Stimulated activated naive CD8-positive, alpha-beta T cell treated with anti-CD3 and anti-CD28 coated beads, Interleukin-15, amount 100 ng/mL, for 72 hours (primary cell): Measurements from ENCODE around the gene NSUN3.
"Not testable (repeated sequence)": the region's sequence is repeated elsewhere in the genome, so short reads cannot be mapped to it uniquely, and the experiment has no call there.

Source experiments
- ATAC-seq: fragments of 150-1000 bp; cut with Tn5 transposase; 2 replicates; pipeline ENCODE4 v1.10.0; 2021; ENCODE audit warnings: mild to moderate bottlenecking, moderate library complexity
- DNase-seq, 2 donors: peaks; one replicate each; pipeline ENCODE4 v3.0.0; 2021 to 2022
- H3K27ac Mint-ChIP-seq, 2 donors: one replicate each; pipeline ENCODE4 v1.8.0; 2022; ENCODE audit warnings: mild to moderate bottlenecking in 2 of 2, mixed read lengths in 2 of 2, moderate library complexity in 2 of 2
- H3K27me3 Mint-ChIP-seq: one replicate; pipeline ENCODE4 v1.8.0; 2022; ENCODE audit warnings: mixed read lengths
- H3K4me1 Mint-ChIP-seq: one replicate; pipeline ENCODE4 v1.8.0; 2022; ENCODE audit warnings: mild to moderate bottlenecking, mixed read lengths
- H3K4me3 Mint-ChIP-seq, 2 donors: one replicate each; pipeline ENCODE4 v1.8.0; 2022; ENCODE audit warnings: mild to moderate bottlenecking in 2 of 2, mixed read lengths in 2 of 2, moderate library complexity in 1 of 2
- H3K9me3 Mint-ChIP-seq, 2 donors: one replicate each; pipeline ENCODE4 v1.8.0; 2022; ENCODE audit warnings: mixed read lengths in 2 of 2

Gene NSUN3

DNA sequence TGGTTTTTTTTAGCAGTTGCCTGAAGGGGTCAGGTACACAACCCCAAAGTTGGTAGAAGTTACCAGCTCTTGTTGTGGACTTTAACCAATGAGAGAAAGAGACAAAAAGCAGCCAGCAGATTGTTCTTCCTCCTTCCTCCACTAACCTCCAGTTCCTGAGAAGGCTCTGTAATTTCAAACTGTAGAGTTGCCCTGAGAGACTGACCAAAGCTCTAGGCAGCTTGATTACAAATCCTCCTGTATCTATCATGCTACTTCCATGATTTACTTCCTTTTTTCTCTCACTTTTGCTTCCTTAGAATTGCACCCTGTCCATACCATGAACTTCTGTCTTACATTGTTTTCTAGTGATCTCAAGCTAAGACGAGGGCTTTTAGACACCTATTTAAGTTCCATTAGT, 29.2 kb downstream of the NSUN3 start:
- no peak for DNase-seq
- no peaks in the 10 kb centered on the region for H3K4me1 Mint-ChIP-seq
- no peak overlapping the region for H3K27ac Mint-ChIP-seq
- no peak overlapping the region for H3K4me3 Mint-ChIP-seq
- no peaks in the 10 kb centered on the region for H3K9me3 Mint-ChIP-seq
- no peaks in the 10 kb centered on the region for H3K27me3 Mint-ChIP-seq
- ATAC-seq, result no peak

DNA sequence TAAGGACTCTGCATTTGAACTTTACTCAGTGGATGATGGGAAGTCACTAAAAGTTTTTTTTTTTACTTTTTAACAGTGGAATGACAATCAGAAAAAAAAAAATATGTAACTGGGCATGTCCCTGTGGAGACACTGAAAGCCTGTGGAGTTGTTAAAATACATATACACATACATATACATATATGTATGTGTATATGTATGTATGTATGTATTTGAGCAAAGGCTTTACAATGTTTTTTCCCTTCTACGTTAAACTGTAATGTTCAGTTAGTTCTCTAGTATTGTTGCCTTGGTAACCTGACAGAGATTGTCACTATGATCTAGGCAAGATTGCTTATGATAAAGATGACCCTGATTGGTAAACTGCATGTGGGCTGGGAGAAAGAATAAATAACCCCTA, 30.3 kb downstream of the NSUN3 start:
- Mint-ChIP-seq H3K4me3 (no peak overlapping the region), H3K27me3 (no peaks in the 10 kb centered on the region), H3K9me3 (no peaks in the 10 kb centered on the region), H3K27ac (no peak overlapping the region), H3K4me1 (no peaks in the 10 kb centered on the region)
- DNase-seq (no peak), ATAC-seq (no peak)

- Mint-ChIP-seq H3K9me3 (no peaks in the 10 kb centered on the region), H3K4me1 (no peaks in the 10 kb centered on the region), H3K4me3 (no peak overlapping the region), H3K27ac (no peak overlapping the region), H3K27me3 (no peaks in the 10 kb centered on the region)
- DNase-seq (no peak), ATAC-seq (no peak)
These were observed 32.2 kb downstream of the NSUN3 start for GRCh38 chr3:94095111-94095510.

- no peak overlapping the region for H3K27ac Mint-ChIP-seq
- ATAC-seq (no peak), DNase-seq (no peak)
- H3K4me1 Mint-ChIP-seq, result no peaks in the 10 kb centered on the region
- H3K9me3 Mint-ChIP-seq, result no peaks in the 10 kb centered on the region
- no peaks in the 10 kb centered on the region for H3K27me3 Mint-ChIP-seq
- H3K4me3 Mint-ChIP-seq, result no peak overlapping the region
These were observed 35.6 kb downstream of the NSUN3 start for GRCh38 chr3:94098452-94098851.

GRCh38 chr3:94099311-94099710, 36.5 kb downstream of the NSUN3 start:
- Mint-ChIP-seq H3K27me3 (no peaks in the 10 kb centered on the region), H3K4me3 (no peak overlapping the region), H3K27ac (no peak overlapping the region), H3K9me3 (no peaks in the 10 kb centered on the region), H3K4me1 (no peaks in the 10 kb centered on the region)
- ATAC-seq, result no peak
- DNase-seq, result no peak

- DNase-seq (no peak), ATAC-seq (no peak)
- H3K27ac Mint-ChIP-seq, result no peak overlapping the region
- no peaks in the 10 kb centered on the region for H3K9me3 Mint-ChIP-seq
- H3K4me3 Mint-ChIP-seq, result no peak overlapping the region
- H3K4me1 Mint-ChIP-seq, result no peaks in the 10 kb centered on the region
- no peaks in the 10 kb centered on the region for H3K27me3 Mint-ChIP-seq
These were observed 39.0 kb downstream of the NSUN3 start for GRCh38 chr3:94101860-94102259.

DNA sequence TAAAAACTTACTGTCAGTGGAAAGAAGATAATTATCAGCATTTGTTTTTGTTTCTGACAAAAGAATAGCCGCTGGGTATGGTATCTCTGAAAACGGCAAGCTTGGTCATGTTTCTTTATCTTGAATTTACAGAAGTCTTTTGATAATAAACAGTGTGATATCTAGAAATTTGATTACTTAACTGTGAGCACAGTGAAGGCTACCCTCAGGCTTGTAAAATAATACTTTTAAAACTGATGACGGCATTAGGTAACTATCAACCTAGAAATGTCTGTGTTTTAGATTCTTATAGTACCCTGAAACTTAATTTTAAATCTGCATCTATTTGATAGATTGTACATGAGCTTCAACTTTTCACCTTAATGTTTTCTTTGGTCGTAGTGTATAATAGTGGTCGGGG, 43.4 kb downstream of the NSUN3 start:
- H3K4me3 Mint-ChIP-seq, result no peak overlapping the region
- no peak for ATAC-seq
- H3K27me3 Mint-ChIP-seq, result no peaks in the 10 kb centered on the region
- no peaks in the 10 kb centered on the region for H3K9me3 Mint-ChIP-seq
- no peak overlapping the region for H3K27ac Mint-ChIP-seq
- no peaks in the 10 kb centered on the region for H3K4me1 Mint-ChIP-seq
- DNase-seq, result no peak

DNA sequence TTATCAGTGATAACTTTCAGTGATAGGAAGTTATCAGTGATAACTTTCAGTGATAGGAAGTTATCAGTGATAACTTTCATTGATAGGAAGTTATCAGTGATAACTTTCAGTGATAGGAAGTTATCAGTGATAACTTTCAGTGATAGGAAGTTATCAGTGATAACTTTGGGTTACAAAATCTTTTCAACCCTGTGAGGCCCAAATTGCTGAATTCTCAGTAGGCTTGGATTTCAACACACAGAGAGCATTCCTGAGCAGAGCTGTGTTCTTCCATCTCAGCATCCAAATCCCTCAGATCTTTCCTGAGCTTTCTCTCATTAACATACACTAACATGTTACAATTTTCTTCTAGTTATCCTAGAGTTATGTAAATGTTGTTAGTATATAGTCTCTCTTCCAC, 47.4 kb downstream of the NSUN3 start:
- not testable (repeated sequence) for H3K9me3 Mint-ChIP-seq, DNase-seq, H3K27me3 Mint-ChIP-seq, ATAC-seq, H3K4me3 Mint-ChIP-seq, H3K4me1 Mint-ChIP-seq
- H3K27ac Mint-ChIP-seq, result peak overlapping the region in 1 of 2 donors; percentile 65

- Mint-ChIP-seq H3K9me3 (no peaks in the 10 kb centered on the region), H3K27ac (no peak overlapping the region), H3K27me3 (no peaks in the 10 kb centered on the region), H3K4me3 (no peak overlapping the region), H3K4me1 (peaks cover 6% of the 10 kb centered on the region)
- ATAC-seq (no peak), DNase-seq (no peak)
These were observed 48.0 kb downstream of the NSUN3 start for GRCh38 chr3:94110854-94111253.

GRCh38 chr3:94114666-94115065, 51.8 kb downstream of the NSUN3 start:
- ATAC-seq (no peak), DNase-seq (no peak)
- Mint-ChIP-seq H3K4me3 (no peak overlapping the region), H3K27me3 (no peaks in the 10 kb centered on the region), H3K4me1 (peaks cover 10% of the 10 kb centered on the region), H3K9me3 (no peaks in the 10 kb centered on the region), H3K27ac (no peak overlapping the region)

DNA sequence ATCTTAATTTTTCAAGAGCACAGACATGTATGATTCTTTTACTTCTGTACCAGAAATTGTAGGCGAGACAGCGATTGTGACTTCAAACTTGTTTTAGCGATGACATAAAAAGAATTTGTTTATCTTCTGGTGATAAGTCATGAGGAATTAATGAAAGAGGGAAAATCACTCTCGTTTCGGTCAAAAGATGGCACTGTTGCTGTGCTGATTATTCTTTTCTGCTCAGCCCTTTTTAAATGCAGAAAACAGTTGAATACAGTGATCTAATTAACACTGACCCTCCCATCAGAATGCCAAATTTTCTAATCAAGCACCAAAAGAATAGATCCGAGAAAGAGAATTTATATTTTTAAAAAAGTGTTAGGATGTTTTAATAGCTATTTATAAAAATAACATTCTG, 52.6 kb downstream of the NSUN3 start:
- H3K4me1 Mint-ChIP-seq, result peaks cover 10% of the 10 kb centered on the region
- no peaks in the 10 kb centered on the region for H3K9me3 Mint-ChIP-seq
- DNase-seq, result no peak
- no peak for ATAC-seq
- H3K4me3 Mint-ChIP-seq, result no peak overlapping the region
- H3K27ac Mint-ChIP-seq, result no peak overlapping the region
- no peaks in the 10 kb centered on the region for H3K27me3 Mint-ChIP-seq

GRCh38 chr3:94117729-94118128, 54.9 kb downstream of the NSUN3 start:
- Mint-ChIP-seq H3K27me3 (no peaks in the 10 kb centered on the region), H3K9me3 (no peaks in the 10 kb centered on the region), H3K27ac (peak overlapping the region in 1 of 2 donors; percentile 26), H3K4me1 (peaks cover 10% of the 10 kb centered on the region), H3K4me3 (no peak overlapping the region)
- ATAC-seq (no peak), DNase-seq (no peak)

- H3K9me3 Mint-ChIP-seq, result no peaks in the 10 kb centered on the region
- no peak overlapping the region for H3K4me3 Mint-ChIP-seq
- no peak for ATAC-seq
- no peaks in the 10 kb centered on the region for H3K27me3 Mint-ChIP-seq
- H3K27ac Mint-ChIP-seq, result peak overlapping the region in 1 of 2 donors; percentile 33
- peaks cover 6% of the 10 kb centered on the region for H3K4me1 Mint-ChIP-seq
- no peak for DNase-seq
These were observed 55.5 kb downstream of the NSUN3 start for GRCh38 chr3:94118390-94118789.

GRCh38 chr3:94121161-94121560, 58.3 kb downstream of the NSUN3 start:
- DNase-seq (no peak), ATAC-seq (no peak)
- Mint-ChIP-seq H3K27ac (no peak overlapping the region), H3K4me3 (no peak overlapping the region), H3K9me3 (no peaks in the 10 kb centered on the region), H3K4me1 (peaks cover 4% of the 10 kb centered on the region), H3K27me3 (no peaks in the 10 kb centered on the region)

GRCh38 chr3:94127115-94127514, 64.3 kb downstream of the NSUN3 start:
- H3K4me3 Mint-ChIP-seq, result no peak overlapping the region
- H3K27ac Mint-ChIP-seq, result no peak overlapping the region
- H3K27me3 Mint-ChIP-seq, result no peaks in the 10 kb centered on the region
- ATAC-seq (no peak), DNase-seq (no peak)
- no peaks in the 10 kb centered on the region for H3K9me3 Mint-ChIP-seq
- H3K4me1 Mint-ChIP-seq, result no peaks in the 10 kb centered on the region

DNA sequence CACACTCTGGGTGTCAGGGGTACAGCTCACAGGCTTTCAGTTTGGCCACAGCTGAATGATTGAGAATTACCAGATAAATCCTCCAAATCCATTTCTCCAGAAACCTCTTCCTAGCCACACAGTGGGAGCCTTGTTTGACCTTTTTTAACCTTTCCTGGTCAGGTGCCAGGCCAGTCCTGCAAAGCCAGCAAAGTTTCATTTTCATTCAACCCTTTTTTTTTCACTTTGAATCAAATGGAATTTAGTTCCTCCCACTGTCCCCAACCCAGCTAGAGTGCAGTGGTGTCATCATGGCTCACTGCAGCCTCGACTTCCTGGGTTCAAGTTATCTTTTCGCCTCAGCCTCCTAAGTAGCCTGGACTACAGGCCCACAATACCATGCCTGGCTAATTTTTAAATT, 67.8 kb downstream of the NSUN3 start:
- H3K27me3 Mint-ChIP-seq, result no peaks in the 10 kb centered on the region
- DNase-seq, result no peak
- H3K9me3 Mint-ChIP-seq, result peaks cover 5% of the 10 kb centered on the region in 2 donors
- no peaks in the 10 kb centered on the region for H3K4me1 Mint-ChIP-seq
- no peak overlapping the region for H3K27ac Mint-ChIP-seq
- no peak overlapping the region for H3K4me3 Mint-ChIP-seq
- ATAC-seq, result no peak

GRCh38 chr3:94132777-94133176, 69.9 kb downstream of the NSUN3 start:
- H3K4me3 Mint-ChIP-seq, result no peak overlapping the region
- no peaks in the 10 kb centered on the region for H3K27me3 Mint-ChIP-seq
- no peak for DNase-seq
- peaks cover 5% of the 10 kb centered on the region in 2 donors for H3K9me3 Mint-ChIP-seq
- no peak for ATAC-seq
- no peak overlapping the region for H3K27ac Mint-ChIP-seq
- no peaks in the 10 kb centered on the region for H3K4me1 Mint-ChIP-seq

GRCh38 chr3:94136133-94136532, 73.3 kb downstream of the NSUN3 start:
- no peak overlapping the region for H3K4me3 Mint-ChIP-seq
- H3K9me3 Mint-ChIP-seq, result peaks cover 5% of the 10 kb centered on the region in 2 donors
- H3K27me3 Mint-ChIP-seq, result no peaks in the 10 kb centered on the region
- ATAC-seq (no peak), DNase-seq (no peak)
- no peaks in the 10 kb centered on the region for H3K4me1 Mint-ChIP-seq
- peak overlapping the region in 1 of 2 donors; percentile 50 for H3K27ac Mint-ChIP-seq
